GM19328 (cell line): ENCODE measurements around the gene ADTRP.

Source experiments
- ATAC-seq: cut with Tn5 transposase; IDR thresholded peaks from one replicate; pipeline ENCODE4 v1.9.1; 2021; ENCODE audit warnings: mild to moderate bottlenecking, moderate library complexity; ENCODE audit not compliant: unreplicated experiment

Gene ADTRP

DNA sequence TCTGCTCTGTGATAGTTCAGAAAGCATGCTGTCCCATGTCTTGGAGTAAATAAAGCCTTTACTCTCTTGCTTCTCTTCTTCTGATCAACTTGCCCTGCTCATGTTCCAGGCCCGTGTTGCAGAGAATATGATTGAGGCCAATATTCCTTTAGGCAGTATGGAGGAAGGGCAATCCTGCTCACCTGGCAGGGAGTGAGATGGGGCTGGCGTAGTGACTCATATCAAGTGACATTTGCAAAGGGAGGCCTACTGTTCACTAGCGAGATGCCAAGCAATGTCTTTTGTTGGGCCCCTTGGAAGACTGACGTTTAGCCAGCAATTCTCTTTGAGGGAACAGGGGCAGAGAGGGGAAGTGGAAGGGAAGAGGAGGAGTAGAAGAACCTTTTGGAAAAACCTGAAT lies 19.7 kb downstream of the ADTRP start:
- ATAC-seq: no peak

DNA sequence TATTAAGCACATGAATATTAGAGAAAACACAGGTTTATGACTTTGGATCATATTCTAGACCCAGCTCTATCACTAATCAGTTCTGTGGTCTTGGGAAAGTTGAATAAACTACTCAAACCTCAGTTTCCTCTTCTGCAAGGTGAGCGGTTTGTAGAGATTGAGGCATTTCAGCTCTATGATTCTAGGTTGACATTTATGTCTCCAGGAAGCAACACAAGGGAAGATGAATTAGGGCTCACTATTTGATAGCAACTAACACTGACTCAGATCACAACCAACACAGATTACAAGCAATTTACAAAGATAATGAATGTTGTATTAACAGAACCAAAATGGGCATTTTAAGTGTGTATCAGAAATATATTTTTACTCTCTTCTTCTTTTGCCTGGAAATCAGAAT lies 21.9 kb downstream of the ADTRP start:
- ATAC-seq: no peak

GRCh38 chr6:11756292-11756691 lies 22.3 kb downstream of the ADTRP start:
- no peak for ATAC-seq

DNA sequence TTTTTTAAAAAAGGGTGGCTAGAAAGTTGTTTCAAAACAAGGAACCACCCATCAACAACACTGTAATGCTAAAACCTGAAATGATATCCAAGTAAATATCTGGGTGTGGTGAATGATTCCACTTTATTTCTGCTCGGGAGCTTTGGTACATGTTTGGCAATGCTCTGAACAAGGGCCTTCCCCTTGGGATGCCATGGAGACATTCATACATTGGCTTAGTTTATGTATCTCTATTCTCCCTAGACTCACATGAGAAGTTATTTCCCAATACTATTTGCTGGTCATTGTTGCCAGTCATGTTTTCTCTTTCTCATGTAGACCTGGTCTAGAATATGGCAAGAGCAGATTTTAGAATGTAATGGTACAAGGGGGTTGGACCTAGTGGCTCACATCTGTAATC lies 22.9 kb downstream of the ADTRP start:
- no peak for ATAC-seq

DNA sequence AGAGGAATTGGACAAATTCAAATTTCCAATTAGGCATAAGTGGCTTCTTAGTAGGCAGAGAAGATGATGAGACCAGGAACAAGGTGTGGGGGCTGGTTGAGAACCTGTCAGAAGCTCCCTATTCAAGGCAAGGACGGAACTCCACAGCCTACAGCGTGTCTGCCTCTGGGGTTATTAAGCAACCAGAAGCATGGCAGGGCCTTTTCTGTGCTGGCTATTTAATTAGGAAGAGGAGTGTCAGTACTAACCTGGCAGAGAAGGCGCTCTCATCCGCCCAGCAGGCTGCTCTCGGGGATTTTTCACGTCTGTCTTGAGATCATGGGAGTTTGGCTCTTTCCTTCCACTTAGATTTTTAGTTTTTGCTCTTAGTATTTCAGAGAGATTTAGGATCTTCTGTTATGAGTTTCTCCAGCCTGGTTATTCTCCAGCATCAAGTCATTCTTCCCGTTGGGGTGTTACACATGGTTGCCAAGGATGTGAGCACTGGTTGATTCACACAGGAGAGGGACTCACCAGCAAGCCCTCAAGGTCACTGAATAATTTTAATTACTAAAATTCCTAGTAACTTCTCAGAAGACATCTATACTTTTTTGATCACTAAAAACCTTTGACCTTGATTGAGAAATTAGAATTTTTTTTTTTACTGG lies 23.9 kb downstream of the ADTRP start:
- no peak for ATAC-seq

DNA sequence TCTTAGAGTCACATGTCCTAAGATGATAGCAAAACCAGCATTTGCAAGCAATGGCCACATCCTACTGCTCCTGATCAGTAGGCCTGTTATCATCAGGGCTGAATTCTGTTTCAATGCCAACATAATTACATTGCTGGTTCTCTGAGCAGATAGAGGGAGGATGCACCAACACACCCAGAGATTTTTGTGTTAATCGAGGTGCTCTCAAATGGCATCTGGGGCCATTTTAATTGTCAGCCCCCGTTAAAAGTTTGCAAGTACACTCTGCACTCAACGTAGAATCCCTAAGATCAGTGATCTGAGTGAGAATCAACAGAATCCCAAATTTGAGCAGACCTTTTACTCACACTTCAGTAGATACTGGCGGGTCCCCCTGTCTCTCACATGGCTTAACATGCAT lies 24.8 kb downstream of the ADTRP start:
- no peak for ATAC-seq

DNA sequence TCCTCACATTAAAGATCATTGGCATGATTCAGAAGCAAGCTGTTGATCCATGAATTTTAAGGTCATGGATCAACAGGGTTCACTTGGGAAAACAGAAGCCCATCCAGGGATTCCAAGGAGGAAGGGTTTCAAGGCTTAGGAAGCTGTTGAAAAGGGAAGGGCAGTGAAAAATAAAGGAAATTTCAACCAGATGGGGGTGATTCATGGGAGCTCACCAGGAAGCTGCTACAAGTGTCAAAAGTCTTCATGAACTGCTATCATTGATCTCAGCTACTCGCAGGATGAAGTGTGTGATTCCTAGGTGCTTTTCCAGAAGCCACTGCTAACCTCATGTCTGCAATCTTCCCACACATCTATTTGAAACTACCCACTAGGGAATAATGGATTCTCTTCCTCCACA lies 26.2 kb downstream of the ADTRP start:
- no peak for ATAC-seq

- no peak for ATAC-seq
These were observed 27.9 kb downstream of the ADTRP start for GRCh38 chr6:11750682-11751081.

DNA sequence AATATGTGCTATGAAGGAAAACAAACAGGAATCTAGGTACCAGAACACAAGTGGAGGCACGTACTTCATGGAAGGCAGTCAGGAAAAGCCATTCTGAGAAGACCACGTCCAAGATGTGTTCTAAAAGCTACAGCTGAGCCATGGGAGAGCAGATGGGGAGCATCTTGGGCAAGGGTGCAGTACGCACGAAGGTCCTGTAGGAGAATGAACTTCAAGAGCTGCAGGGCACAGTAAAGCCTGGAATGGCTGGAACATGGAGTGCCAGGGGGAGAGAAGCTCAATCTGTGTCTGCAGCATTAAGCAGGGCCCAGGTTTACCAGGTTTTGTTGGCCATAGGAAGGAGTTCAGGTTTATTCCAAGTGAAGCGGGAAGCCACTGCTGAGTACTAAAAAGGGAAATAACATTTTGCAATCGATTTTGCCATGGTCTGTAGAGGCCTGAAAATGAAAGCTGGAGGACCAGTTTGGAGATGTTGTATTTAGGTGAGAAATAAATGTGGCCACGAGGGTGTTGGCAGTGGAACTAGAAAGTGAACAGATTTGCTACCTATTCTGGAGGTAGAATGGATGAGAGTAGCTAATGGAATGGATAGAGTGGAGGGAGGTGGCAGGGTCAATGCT lies 29.9 kb downstream of the ADTRP start:
- ATAC-seq: no peak

GRCh38 chr6:11747021-11747420 lies 31.6 kb downstream of the ADTRP start:
- no peak for ATAC-seq

- no peak for ATAC-seq
These were observed 33.9 kb downstream of the ADTRP start for GRCh38 chr6:11744753-11745152.

DNA sequence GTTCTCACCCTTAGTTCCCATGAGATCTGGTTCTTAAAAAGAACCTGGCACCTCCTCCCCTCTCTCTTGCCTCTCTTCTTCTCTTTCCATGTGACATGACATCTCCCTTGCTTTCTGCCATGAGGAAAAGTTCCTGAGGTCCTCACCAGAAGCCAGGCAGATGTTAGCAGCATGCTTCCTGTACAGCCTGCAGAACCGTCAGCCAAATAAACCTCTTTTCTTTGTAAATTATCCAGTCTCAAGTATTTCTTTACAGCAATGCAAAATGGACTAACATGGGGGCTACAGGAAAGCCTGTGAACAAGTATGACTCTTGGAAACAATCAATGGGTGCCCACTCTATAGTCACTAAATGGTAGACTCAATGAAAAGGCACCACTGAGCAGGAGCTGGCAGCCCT lies 34.5 kb downstream of the ADTRP start:
- ATAC-seq: no peak

DNA sequence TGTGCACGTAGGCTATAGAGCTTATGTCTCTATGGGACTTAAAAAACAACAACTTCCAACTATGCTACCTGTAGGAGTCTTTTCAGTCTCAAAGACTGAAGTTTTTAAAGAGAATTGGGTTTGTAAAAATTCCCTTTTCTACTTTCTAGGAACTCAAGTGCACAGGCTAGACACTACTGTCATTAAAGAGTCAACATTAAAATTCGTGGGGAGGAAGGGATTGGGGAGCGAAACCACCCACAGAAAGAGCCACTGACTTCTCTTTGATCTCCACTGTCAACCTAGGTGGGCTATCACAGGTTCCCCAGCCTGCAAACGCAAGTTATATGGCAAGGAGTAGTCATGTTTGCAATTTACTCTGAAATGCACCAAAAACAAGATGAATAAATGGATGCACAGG lies 37.7 kb downstream of the ADTRP start:
- no peak for ATAC-seq

- no peak for ATAC-seq
These were observed 39.8 kb downstream of the ADTRP start for GRCh38 chr6:11738661-11739375.

- no peak for ATAC-seq
These were observed 40.4 kb downstream of the ADTRP start for GRCh38 chr6:11738234-11738633.

DNA sequence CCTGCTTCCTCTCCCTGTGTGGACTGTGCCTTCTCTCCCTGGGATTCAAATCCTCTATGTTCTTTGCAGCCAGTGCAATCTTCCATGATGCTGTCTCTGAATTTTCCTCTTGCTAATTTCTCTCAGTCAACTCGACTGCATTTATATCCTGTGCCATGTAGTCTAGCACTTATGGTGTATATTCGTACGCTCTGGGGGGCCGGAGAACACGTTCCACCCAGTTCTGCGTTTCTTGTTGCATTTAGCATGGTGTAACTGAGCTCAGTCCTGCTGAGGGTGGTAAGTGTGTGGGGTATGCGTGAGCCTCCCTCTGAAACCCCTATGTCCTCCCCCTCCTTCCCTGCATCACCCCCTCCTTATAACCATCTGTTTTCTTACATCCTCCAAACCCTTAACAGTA lies 42.0 kb downstream of the ADTRP start:
- no peak for ATAC-seq

- no peak for ATAC-seq
These were observed 43.6 kb downstream of the ADTRP start for GRCh38 chr6:11734861-11735613.

GRCh38 chr6:11732036-11732631 lies 46.5 kb downstream of the ADTRP start:
- peak; percentile 66 for ATAC-seq

- ATAC-seq: no peak
These were observed 47.2 kb downstream of the ADTRP start for GRCh38 chr6:11731423-11731822.

DNA sequence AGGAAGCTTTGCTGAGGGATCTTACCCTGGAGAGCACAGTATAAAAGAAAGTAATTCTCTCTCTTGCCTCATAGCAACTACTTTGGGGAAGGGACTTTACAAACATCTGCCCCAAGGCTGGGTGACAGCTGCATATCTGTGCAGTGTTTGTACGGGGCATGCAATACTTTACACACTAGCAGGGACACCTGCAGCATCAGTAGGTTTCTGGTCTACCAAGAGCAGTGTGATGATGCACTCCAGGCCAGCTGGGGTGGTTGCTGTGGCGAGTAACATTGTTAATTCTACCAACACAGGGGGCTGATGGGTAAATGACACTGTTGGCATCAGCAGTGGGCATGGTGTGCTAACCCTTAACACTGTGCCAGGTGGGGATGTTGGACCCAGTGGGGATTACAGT lies 48.0 kb downstream of the ADTRP start:
- peak; percentile 52 for ATAC-seq

- ATAC-seq: no peak
These were observed 49.5 kb downstream of the ADTRP start for GRCh38 chr6:11729076-11729475.
